ENCODE results near the gene MARCO.
"Not testable (repeated sequence)": the region's sequence is repeated elsewhere in the genome, so short reads cannot be mapped to it uniquely, and the experiment has no call there.

MARCO gene

GRCh38 chr2:119005051-119005450 lies 63.1 kb downstream of the MARCO start:
- DNase-seq (ENCODE audit: low read depth): no peak

GRCh38 chr2:119005555-119005954 lies 63.6 kb downstream of the MARCO start:
- DNase-seq (ENCODE audit: low read depth): no peak

GRCh38 chr2:119006441-119006840 lies 64.4 kb downstream of the MARCO start:
- DNase-seq (ENCODE audit: low read depth): no peak

GRCh38 chr2:119008108-119008507 lies 66.1 kb downstream of the MARCO start:
- no peak for DNase-seq (ENCODE audit: low read depth)

- no peak for DNase-seq (ENCODE audit: low read depth)
These were observed 67.1 kb downstream of the MARCO start for GRCh38 chr2:119009110-119009509.

- DNase-seq (ENCODE audit: low read depth): no peak
These were observed 68.3 kb downstream of the MARCO start for GRCh38 chr2:119010336-119010735.

GRCh38 chr2:119011162-119011909 lies 69.3 kb downstream of the MARCO start:
- no peak for DNase-seq (ENCODE audit: low read depth)

GRCh38 chr2:119011910-119012209 lies 69.9 kb downstream of the MARCO start:
- DNase-seq (ENCODE audit: low read depth): no peak

GRCh38 chr2:119012345-119013301 lies 70.6 kb downstream of the MARCO start:
- DNase-seq (ENCODE audit: low read depth): no peak

- no peak for DNase-seq (ENCODE audit: low read depth)
These were observed 71.7 kb downstream of the MARCO start for GRCh38 chr2:119013671-119014070.

GRCh38 chr2:119015845-119016244 lies 73.9 kb downstream of the MARCO start:
- no peak for DNase-seq (ENCODE audit: low read depth)

- no peak for DNase-seq (ENCODE audit: low read depth)
These were observed 77.5 kb downstream of the MARCO start for GRCh38 chr2:119019521-119019920.

GRCh38 chr2:119022678-119023077 lies 80.7 kb downstream of the MARCO start:
- DNase-seq (ENCODE audit: low read depth): no peak

- no peak for DNase-seq (ENCODE audit: low read depth)
These were observed 81.5 kb downstream of the MARCO start for GRCh38 chr2:119023534-119023933.

- no peak for DNase-seq (ENCODE audit: low read depth)
These were observed 82.2 kb downstream of the MARCO start for GRCh38 chr2:119024152-119024551.

- DNase-seq (ENCODE audit: low read depth): no peak
These were observed 82.6 kb downstream of the MARCO start for GRCh38 chr2:119024568-119024967.

- DNase-seq (ENCODE audit: low read depth): no peak
These were observed 83.0 kb downstream of the MARCO start for GRCh38 chr2:119025013-119025412.

GRCh38 chr2:119025762-119026351 lies 83.9 kb downstream of the MARCO start:
- DNase-seq (ENCODE audit: low read depth): no peak

GRCh38 chr2:119026890-119027289 lies 84.9 kb downstream of the MARCO start:
- DNase-seq (ENCODE audit: low read depth): no peak

- no peak for DNase-seq (ENCODE audit: low read depth)
These were observed 86.6 kb downstream of the MARCO start for GRCh38 chr2:119028327-119029174.

GRCh38 chr2:119029297-119029696 lies 87.3 kb downstream of the MARCO start:
- no peak for DNase-seq (ENCODE audit: low read depth)

GRCh38 chr2:119037922-119038321 lies 95.9 kb downstream of the MARCO start:
- DNase-seq (ENCODE audit: low read depth): not testable (repeated sequence)
